Activated naive CD8-positive, alpha-beta T cell (primary cell): Measurements from ENCODE around the gene ELOVL1.

Experiments used
- H3K27ac Mint-ChIP-seq: one replicate; pipeline ENCODE4 v1.8.0; 2021; ENCODE audit warnings: mixed read lengths
- H3K27me3 Mint-ChIP-seq: one replicate; pipeline ENCODE4 v1.8.0; 2021; ENCODE audit warnings: mixed read lengths
- H3K36me3 Mint-ChIP-seq: one replicate; pipeline ENCODE4 v1.8.0; 2021; ENCODE audit warnings: mixed read lengths
- H3K4me1 Mint-ChIP-seq: one replicate; pipeline ENCODE4 v1.8.0; 2021; ENCODE audit warnings: low read depth, mixed read lengths
- H3K4me3 Mint-ChIP-seq: one replicate; pipeline ENCODE4 v1.8.0; 2021; ENCODE audit warnings: mild to moderate bottlenecking, mixed read lengths
- H3K9me3 Mint-ChIP-seq: one replicate; pipeline ENCODE4 v1.8.0; 2021; ENCODE audit warnings: low read depth, mixed read lengths

ELOVL1 gene

DNA sequence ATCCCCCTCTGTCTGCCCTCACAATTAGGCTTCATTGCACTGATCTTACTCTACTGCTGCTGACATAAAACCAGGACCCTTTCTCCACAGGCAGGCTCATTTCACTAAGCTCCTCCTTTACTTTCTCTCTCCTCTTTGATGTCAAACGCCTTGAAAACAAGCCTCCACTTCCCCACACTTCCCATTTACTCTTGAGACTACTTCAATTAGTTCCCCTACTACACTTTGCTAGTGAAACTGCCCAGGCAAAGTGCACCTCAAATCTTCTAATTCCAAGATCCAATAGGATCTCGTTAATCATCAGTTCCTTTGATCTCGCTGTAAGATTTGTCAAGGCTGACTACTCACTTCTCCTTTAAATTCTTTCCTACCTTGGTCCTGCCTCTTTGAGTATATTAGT lies 14.9 kb downstream of the ELOVL1 start:
- H3K27ac Mint-ChIP-seq: no peak overlapping the region

DNA sequence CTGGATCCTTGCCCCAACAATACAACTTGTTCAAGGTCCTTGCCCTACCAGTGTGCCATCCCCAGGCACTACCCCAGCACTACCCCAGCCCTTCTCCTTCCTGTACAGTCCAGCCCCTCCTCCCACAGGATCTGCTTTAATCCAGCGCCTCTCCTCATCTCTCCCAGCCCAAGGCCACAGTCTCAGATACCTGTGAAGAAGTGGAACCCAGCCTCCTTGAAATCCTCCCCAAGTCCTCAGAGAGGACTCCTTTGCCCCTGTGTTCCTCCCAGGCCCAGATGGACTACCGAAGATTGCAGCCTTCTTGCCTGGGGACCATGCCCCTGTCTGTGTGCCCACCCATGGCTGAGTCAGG lies 15.5 kb downstream of the ELOVL1 start:
- H3K36me3 Mint-ChIP-seq: peaks cover 10% of the 10 kb centered on the region
- H3K27me3 Mint-ChIP-seq: no peaks in the 10 kb centered on the region
- H3K4me3 Mint-ChIP-seq: no peak overlapping the region
- no peaks in the 10 kb centered on the region for H3K9me3 Mint-ChIP-seq
- H3K27ac Mint-ChIP-seq: no peak overlapping the region
- H3K4me1 Mint-ChIP-seq: peaks cover 3% of the 10 kb centered on the region

More for the DNA sequence above, 14.9 kb downstream of the ELOVL1 start:
- Mint-ChIP-seq H3K4me3 (no peak overlapping the region), H3K27me3 (no peaks in the 10 kb centered on the region), H3K9me3 (no peaks in the 10 kb centered on the region), H3K4me1 (peaks cover 6% of the 10 kb centered on the region), H3K36me3 (peaks cover 10% of the 10 kb centered on the region)

DNA sequence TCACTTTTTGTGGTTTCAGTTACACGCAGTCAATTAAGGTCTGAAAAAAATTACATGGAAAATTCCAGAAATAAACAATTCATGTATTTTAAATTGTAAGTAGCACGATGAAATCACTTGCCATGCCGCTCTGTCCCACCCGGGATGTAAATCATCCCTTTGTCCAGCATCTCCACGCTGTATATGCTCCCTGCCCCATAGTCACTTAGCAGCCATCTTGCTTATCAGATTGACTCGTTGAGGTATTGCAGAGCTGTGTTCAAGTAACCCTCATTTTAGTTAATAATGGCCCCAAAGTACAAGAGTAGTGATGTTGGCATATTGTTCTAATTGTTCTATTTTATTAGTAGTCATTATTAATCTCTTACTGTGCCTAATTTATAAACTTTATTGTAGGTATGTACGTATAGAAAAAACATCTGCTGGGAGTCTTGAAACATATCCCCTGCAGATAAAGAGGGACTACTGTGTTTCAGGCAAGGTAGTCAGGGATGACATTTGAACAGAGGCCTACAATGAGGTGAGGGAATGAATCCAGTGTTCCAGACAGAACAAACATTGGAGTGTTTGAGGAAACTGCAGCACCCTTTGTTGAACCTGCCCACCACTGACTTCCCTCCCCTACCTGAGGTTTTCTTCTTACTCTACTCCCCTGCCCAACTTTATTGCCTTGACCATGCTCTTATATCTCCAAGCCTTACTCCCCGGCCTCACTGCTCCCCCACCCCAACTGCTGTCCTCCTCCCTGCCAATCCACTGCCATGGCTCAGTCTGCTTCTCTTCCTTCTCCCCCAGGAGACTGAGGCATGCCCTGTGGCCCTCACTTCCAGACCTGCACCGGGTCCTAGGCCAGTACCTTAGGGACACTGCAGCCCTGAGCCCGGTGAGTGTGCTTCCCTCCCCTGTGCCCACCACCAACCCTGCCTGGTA lies 16.1 kb downstream of the ELOVL1 start:
- H3K27ac Mint-ChIP-seq: no peak overlapping the region
- H3K9me3 Mint-ChIP-seq: no peaks in the 10 kb centered on the region
- no peaks in the 10 kb centered on the region for H3K27me3 Mint-ChIP-seq
- H3K4me1 Mint-ChIP-seq: peaks cover 2% of the 10 kb centered on the region
- H3K4me3 Mint-ChIP-seq: no peak overlapping the region
- H3K36me3 Mint-ChIP-seq: peaks cover 10% of the 10 kb centered on the region

DNA sequence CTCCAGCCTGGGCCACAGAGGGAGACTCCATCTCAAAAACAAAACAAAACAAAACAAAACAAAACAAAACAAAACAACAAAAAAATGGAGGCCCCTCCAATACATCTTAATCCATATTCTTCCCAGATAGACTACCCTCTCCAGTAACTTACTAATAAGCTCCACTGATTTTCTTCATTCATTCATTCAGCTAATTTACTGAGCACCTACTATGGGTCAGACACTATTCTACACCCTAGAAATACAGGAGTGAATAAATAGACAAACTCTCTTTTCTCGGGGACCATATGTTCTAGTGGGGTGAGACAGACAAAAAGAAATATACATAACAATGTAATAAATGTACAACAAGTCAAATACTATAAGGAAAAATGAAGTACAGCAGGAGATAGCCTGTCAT lies 16.8 kb downstream of the ELOVL1 start:
- Mint-ChIP-seq H3K4me1 (peaks cover 2% of the 10 kb centered on the region), H3K9me3 (no peaks in the 10 kb centered on the region), H3K27ac (no peak overlapping the region), H3K27me3 (no peaks in the 10 kb centered on the region), H3K4me3 (no peak overlapping the region), H3K36me3 (peaks cover 10% of the 10 kb centered on the region)

DNA sequence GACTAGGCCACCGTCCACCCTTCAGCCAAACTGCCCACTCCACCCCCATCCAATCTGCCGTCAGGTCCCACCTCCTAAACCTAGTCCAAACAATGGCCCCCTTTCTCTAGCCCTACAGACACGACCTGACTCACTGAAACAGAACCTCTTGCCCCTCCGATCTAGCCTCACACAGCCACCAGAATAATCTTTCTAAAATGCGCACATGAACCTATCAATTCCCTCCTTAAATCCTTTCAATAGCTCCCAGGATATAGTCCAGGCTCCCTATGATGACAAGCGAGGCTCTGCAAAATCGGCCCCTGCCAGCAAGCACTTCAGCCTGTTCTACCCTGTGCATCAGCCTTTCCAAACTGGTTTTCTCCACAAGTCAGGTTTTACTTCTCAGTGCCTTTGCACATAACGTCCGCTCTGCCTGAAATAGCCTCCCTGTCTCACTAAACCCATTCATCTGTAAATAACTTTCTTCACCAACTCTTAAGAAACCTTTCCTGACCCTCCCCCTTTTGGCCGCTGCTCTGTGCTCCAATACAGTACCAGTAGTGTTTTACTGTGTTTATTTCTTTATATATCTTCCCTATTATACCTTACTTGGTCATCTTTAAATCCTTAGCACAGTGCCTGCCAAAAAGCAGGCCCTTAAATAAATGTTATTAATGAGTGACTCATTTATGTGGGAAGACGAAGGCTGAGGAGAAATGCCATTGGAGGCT lies 18.1 kb downstream of the ELOVL1 start:
- Mint-ChIP-seq H3K9me3 (no peaks in the 10 kb centered on the region), H3K27ac (peak overlapping the region; percentile 69), H3K4me3 (peak overlapping the region; percentile 64), H3K36me3 (peaks cover 10% of the 10 kb centered on the region), H3K4me1 (peaks cover 2% of the 10 kb centered on the region), H3K27me3 (no peaks in the 10 kb centered on the region)

DNA sequence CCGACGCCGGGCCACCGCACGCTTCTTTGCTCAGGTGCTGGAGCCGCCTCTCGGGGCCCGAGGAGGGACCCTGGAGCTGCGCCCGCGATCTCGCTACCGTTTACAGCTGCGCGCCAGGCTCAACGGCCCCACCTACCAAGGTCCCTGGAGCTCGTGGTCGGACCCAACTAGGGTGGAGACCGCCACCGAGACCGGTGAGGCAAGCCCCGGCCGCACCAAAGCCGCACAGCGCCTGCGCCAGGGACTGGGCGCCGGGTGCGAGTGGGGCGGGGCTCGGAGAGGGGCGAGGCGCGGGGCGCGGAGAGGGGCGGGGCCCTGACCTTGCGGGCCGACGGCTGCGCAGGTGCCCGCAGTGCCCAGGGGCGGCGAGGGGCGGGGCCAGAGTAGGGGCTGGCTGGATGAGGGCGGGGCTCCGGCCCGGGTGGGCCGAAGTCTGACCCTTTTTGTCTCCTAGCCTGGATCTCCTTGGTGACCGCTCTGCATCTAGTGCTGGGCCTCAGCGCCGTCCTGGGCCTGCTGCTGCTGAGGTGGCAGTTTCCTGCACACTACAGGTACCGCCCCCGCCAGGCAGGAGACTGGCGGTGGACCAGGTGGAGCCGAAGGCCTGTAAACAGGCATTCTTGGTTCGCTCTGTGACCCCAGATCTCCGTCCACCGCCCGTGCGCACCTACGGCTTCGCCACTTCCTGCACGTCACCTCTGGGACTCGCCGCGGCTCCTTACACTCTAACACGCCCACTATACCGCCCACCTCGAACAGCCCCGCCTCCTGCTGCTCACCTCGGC lies 18.8 kb downstream of the ELOVL1 start:
- Mint-ChIP-seq H3K4me3 (peak overlapping the region; percentile 64), H3K36me3 (peaks cover 3% of the 10 kb centered on the region), H3K27me3 (no peaks in the 10 kb centered on the region), H3K4me1 (peaks cover 2% of the 10 kb centered on the region), H3K9me3 (no peaks in the 10 kb centered on the region), H3K27ac (peak overlapping the region; percentile 69)

DNA sequence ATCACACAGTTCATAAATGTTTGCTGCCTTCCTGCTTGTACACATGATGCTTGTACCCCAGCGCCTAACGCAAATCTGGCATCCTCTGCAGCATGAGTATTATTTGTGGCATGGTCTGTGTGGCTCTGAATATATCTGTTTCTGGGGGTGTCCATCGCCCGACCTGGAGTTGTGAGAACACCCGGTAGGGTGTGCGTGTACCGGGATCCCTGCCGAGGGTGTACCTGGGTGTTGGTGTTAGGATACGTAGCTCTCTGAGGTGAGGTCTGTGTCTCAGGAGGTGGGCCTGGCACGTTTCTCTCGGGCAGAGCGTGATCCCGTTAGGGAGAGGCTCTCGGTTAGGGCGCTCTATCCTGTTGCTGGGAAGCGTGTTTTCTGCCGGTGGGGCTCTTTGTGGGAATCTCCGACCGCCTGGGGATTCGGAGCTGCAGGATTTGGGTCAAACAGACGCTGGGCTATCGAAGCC lies 19.4 kb downstream of the ELOVL1 start:
- H3K4me3 Mint-ChIP-seq: no peak overlapping the region
- H3K27me3 Mint-ChIP-seq: no peaks in the 10 kb centered on the region
- H3K4me1 Mint-ChIP-seq: peaks cover 2% of the 10 kb centered on the region
- H3K9me3 Mint-ChIP-seq: no peaks in the 10 kb centered on the region
- peaks cover 2% of the 10 kb centered on the region for H3K36me3 Mint-ChIP-seq
- H3K27ac Mint-ChIP-seq: no peak overlapping the region

DNA sequence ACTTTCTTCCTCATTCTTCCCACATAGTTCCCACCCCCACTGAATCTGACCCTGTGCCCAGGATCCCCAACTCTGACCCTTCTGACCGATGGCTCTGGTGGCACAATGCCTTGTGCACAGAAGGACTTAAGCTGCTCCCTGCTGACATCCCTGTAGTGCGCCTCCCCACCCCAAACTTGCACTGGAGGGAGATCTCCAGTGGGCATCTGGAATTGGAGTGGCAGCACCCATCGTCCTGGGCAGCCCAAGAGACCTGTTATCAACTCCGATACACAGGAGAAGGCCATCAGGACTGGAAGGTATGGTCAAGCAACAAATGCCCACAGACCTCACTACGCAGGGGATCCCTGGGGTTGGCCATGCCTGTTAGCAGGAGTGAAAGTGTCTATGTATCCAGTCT lies 21.2 kb downstream of the ELOVL1 start:
- Mint-ChIP-seq H3K27ac (no peak overlapping the region), H3K4me3 (no peak overlapping the region), H3K36me3 (peaks cover 2% of the 10 kb centered on the region), H3K27me3 (no peaks in the 10 kb centered on the region), H3K9me3 (no peaks in the 10 kb centered on the region), H3K4me1 (peaks cover 2% of the 10 kb centered on the region)

DNA sequence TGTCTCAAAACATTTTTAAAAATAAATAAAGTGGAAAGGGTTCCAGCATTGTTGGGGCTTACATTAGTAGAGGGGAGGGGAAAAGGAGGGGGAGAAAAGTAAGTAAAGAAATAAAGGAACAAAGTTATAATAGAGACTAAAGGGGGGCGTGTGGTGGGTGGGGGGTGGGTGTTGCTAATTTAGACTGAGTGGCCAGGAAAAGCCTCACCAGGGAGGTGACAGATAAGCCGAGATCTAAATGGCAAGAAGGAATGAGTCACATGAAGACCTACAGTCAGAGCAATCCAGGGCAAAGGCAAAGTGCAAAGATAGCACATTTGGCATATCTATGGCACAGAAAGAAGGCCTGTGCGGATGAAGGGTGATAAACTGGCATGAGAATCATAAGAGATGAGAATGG lies 22.7 kb downstream of the ELOVL1 start:
- Mint-ChIP-seq H3K27ac (no peak overlapping the region), H3K36me3 (no peaks in the 10 kb centered on the region), H3K4me3 (no peak overlapping the region), H3K27me3 (no peaks in the 10 kb centered on the region), H3K9me3 (no peaks in the 10 kb centered on the region), H3K4me1 (peaks cover 2% of the 10 kb centered on the region)

DNA sequence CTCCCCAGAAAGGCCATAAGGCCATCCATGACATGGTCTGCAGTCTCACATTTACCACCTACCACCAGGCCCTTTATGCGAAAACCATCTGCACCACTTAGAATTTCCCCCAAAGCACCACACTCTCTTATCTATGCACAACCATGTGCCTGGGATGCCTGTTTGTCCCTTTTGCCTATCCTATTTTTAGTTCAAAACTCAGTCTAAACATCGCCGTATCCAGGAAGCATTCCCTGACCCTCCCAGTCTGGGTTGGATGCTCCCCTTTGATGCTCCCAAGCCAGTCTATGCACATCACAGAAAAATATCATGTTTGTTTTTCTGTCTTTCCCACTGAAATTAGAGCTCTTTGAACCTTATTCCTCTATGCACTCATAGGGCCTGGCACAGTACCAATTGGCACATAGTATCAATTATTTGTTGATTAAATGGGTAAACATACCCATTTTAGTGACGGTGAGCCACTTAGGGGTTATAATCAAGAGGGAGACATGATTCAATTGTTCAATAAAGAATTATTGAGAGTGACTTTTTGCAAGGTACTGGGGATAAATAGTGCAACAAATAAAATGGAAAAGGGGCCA lies 23.5 kb downstream of the ELOVL1 start:
- Mint-ChIP-seq H3K27me3 (no peaks in the 10 kb centered on the region), H3K27ac (no peak overlapping the region), H3K4me3 (no peak overlapping the region), H3K4me1 (no peaks in the 10 kb centered on the region), H3K36me3 (no peaks in the 10 kb centered on the region), H3K9me3 (no peaks in the 10 kb centered on the region)

DNA sequence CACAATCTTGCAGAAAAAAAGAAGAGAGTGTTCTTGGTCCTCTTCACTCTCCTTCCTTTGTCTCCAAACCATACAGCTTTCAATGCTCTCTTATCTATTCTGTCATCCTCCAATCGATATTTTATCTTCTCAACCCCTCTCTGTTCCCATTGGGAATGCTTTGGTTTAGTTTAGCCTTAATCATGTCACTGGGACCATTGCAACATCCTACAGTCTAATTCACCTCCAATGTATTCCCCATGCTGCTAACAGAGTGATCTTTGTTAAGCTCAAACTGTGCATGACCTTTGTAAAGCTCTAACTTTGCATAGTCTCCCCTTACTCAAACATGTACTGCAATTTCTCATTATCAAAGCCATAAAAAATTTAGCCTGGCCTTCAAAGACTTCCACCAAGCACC lies 27.3 kb downstream of the ELOVL1 start:
- H3K27me3 Mint-ChIP-seq: no peaks in the 10 kb centered on the region

DNA sequence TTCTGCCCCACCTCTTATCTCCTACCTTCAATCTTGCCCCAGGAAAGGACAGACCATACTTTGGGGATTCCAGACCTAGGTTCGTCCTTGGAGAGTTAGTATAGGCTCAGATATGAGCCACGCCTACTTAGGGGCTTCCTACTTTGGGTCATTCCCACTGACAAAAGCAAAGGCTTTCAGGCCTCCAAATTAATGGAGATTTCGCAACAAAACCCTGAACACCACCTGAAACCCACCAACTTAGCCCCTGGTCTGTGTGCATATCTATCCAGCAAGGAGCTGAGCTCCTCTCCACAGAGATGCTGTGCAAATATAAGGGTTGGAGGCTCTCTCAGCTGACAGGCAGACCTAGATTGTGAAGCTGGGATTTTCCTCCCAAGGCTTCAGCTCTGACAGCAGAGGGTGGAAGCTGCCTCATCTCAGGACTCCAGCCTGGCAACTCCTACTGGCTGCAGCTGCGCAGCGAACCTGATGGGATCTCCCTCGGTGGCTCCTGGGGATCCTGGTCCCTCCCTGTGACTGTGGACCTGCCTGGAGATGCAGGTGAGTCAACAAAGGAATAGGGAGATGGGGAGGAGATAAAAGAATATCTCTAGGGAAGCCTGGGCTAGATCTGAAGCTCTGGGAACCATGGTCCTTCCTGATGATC lies 28.1 kb downstream of the ELOVL1 start:
- Mint-ChIP-seq H3K27ac (no peak overlapping the region), H3K9me3 (no peaks in the 10 kb centered on the region), H3K36me3 (no peaks in the 10 kb centered on the region), H3K27me3 (no peaks in the 10 kb centered on the region), H3K4me3 (no peak overlapping the region), H3K4me1 (no peaks in the 10 kb centered on the region)

More for the DNA sequence above, 27.3 kb downstream of the ELOVL1 start:
- no peaks in the 10 kb centered on the region for H3K4me1 Mint-ChIP-seq
- H3K36me3 Mint-ChIP-seq: no peaks in the 10 kb centered on the region
- no peak overlapping the region for H3K4me3 Mint-ChIP-seq
- no peak overlapping the region for H3K27ac Mint-ChIP-seq
- H3K9me3 Mint-ChIP-seq: no peaks in the 10 kb centered on the region

DNA sequence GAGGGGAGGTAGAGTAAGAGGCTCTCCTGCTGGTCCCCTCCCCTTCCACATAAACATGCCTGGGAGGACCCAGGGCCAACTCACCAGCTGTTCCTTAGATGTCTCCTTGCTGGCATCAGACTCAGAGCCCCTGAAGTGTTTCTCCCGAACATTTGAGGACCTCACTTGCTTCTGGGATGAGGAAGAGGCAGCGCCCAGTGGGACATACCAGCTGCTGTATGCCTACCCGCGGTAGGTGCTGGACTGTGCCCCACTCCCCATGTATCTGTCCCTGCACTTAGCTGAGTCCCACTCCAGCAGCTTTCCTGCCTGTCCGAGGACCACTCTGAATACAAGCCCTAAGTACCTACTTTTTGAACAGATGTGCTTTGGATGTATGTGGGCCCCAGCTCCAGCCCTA lies 29.8 kb downstream of the ELOVL1 start:
- Mint-ChIP-seq H3K27ac (no peak overlapping the region), H3K36me3 (no peaks in the 10 kb centered on the region), H3K27me3 (no peaks in the 10 kb centered on the region), H3K4me1 (no peaks in the 10 kb centered on the region), H3K9me3 (no peaks in the 10 kb centered on the region), H3K4me3 (no peak overlapping the region)

DNA sequence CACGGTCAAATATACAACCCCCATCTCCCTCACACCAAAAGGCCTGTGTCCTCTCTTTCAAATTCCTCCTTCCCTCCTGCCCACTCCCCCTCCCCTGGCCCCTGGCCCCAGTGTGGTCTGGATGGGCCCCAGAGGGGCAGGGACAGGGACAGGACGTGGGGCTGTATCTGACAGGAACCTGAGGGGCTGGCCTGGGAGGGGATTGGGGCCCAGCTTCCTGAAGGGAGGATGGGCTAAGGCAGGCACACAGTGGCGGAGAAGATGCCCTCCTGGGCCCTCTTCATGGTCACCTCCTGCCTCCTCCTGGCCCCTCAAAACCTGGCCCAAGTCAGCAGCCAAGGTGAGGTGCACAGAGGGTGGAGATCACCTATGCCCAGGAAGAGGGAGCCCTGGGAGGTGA lies 30.2 kb downstream of the ELOVL1 start, which contains the start of gene MPL:
MPL (plus strand) TSS at position 231 of the 400 bp plus-strand sequence; CDS start at position 262, 31 bp downstream.
- no peaks in the 10 kb centered on the region for H3K9me3 Mint-ChIP-seq
- H3K27ac Mint-ChIP-seq: no peak within 1 kb of the TSS
- H3K4me3 Mint-ChIP-seq: no peak within 1 kb of the TSS
- no peaks in the 10 kb centered on the region for H3K36me3 Mint-ChIP-seq
- no peaks in the 10 kb centered on the region for H3K27me3 Mint-ChIP-seq
- H3K4me1 Mint-ChIP-seq: no peaks in the 10 kb centered on the region
